GM10847 (cell line): Measurements from ENCODE around the gene PCDH9.

Experiments used
- POLR2A ChIP-seq: IDR thresholded peaks from 2 replicates; pipeline ENCODE4 v1.6.1; 2011; ENCODE audit not compliant: insufficient read length; ENCODE audit errors: extremely low read depth

Gene PCDH9

DNA sequence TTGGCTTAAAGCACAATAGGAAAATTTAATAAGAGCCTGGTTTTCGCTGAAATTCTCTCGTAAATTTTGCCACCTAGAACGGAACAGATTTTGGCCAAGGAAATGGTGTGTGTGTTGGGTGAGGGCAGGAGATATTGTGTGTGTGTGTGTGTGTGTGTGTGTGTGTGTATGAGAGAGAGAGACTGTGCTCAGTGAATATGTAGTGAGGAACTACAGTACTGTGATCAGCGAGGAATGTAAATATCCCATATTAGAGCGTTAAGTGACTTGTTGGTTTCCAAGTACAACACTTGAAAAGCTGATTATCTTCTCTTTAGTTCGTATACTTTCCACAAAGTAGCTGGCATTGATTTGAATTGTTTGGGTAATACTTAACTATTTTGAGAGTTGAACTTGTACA is 738.9 kb downstream of the PCDH9 start:
- no peak for TF ChIP-seq POLR2A

DNA sequence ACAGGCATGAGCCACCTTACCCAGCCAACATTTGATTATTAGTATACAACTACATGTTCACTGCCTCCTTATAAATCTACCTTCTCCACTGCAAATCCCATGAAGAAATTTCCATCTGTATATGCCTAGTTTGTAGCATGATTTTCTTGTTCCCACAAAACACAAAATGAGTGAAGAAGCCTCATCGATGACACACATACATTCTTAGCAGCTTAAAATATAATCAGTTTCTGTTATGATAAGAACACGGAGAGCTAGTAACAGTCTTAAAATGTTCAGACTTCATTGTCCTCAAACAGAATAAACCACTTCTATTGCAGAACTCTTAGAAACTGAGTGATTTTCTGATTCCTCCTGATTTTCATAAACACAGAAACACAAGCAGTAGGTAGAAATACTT is 740.5 kb downstream of the PCDH9 start:
- no peak for TF ChIP-seq POLR2A

DNA sequence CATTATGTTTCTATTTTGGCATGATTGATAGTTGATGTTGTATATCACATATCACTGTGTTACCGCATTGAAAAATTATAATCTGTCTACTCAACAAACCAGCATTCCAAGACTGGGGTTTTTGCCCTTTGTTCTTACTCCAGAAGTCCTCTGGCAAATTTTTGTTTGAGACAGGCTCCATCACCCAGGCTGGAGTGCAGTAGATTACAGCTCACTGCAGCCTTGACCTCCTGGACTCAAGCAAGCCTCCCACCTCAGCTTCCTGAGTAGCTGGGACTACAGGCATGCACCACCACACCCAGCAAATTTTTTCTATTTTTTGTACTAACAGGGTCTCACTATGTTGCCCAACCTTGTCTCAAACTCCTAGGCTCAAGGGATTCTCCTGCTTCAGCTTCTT is 741.0 kb downstream of the PCDH9 start:
- TF ChIP-seq POLR2A = no peak

DNA sequence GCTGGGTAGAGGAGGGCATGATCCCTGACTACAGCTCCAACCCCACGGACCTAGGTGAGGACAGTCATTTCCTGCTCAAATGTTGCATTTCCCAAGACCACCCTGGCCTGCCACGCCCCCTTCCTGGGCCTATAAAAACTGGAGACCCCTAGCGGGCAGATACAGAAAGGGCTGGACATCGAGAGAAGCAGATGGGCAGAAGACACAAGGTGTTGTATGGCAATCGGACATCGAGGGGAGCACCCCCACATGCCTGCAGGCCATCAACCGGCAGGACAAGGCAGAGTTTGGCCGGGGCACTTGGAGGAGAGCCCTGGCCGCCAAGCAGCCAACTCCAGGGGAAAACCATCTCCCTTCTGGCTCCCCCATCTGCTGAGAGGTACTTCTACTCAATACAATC is 746.4 kb downstream of the PCDH9 start:
- no peak for TF ChIP-seq POLR2A

DNA sequence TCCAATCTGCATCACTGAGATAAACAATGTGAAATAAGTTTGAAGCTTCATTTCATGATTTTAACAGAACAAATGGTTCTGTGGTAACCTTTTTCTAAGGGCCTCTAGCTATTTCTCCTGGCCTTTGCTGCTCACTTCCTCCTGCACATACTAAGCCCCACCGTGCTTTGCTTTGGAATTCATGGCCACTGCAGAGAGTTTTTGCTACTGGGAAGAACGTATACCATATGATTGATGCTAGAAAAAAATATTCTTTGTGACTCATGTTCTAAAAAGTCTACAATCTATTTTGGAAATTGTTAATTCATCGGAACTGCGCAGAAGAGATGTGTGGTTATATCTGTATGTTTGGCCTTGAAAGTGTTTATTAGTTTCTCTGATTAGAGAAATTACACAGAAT is 747.3 kb downstream of the PCDH9 start:
- TF ChIP-seq POLR2A = no peak

- no peak for TF ChIP-seq POLR2A
Observed at GRCh38 chr13:66477816-66478215, 752.3 kb downstream of the PCDH9 start.

- TF ChIP-seq POLR2A = no peak
Observed at GRCh38 chr13:66475061-66475460, 755.1 kb downstream of the PCDH9 start.

- TF ChIP-seq POLR2A = no peak
Observed at GRCh38 chr13:66469745-66470144, 760.4 kb downstream of the PCDH9 start.

DNA sequence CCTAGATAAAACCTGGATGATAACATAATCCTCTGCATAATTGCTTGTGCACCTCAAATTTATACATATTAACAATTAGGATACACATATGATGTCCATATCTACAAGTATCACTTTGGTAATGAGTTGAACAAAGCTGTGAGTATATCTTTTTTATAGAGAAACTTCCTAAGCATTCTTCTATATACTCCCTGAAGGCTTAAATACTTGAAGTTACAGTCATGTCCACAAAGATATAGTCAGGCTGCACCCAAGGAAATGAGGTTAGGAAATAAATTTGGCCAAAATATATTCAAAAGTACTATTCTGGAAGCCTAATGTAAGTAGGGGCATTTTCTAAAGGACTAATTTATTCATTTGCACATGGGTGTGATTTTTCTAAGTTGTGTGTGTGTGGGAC is 761.5 kb downstream of the PCDH9 start:
- TF ChIP-seq POLR2A = no peak

DNA sequence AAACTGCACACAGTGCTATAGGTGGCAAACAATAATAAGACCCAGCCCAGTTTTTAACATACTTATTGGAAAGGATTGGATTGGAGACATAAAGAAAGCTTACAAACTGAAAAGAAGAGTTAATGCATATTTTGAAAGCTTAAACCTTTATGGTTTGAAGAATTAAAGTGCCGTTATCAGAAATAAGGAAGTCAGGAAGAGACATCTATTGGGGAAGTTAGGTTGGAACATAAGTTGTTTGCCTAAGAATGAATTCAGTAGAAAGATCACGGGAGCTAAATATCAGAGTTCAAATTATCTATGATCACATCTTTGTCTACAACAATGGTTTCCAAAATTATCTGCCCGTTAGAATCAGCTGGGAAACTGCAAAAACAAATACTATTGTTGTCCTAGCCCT is 767.9 kb downstream of the PCDH9 start:
- no peak for TF ChIP-seq POLR2A

- no peak for TF ChIP-seq POLR2A
Observed at GRCh38 chr13:66461021-66461420, 769.1 kb downstream of the PCDH9 start.

- TF ChIP-seq POLR2A = no peak
Observed at GRCh38 chr13:66459634-66460033, 770.5 kb downstream of the PCDH9 start.

DNA sequence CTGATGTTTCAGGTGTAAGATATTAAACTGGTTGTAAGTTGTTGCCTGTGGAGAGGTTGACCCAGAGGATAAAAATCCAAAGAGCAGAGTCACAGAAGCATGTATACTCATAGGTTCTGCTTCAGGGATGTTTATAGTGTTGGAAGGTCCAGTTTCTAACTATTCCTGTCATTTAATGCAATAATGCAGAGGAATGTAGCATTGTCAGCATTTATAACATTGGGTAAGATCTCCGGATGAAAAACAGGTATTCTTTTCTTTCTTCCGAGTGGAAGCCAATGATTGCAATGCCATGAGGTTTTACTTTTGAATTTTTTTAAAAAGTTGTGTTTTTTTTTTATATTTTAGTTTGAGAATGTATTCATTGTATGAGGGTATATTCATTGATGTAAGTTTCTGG is 771.0 kb downstream of the PCDH9 start:
- TF ChIP-seq POLR2A = no peak

- TF ChIP-seq POLR2A = no peak
Observed at GRCh38 chr13:66446413-66446812, 783.7 kb downstream of the PCDH9 start.

GRCh38 chr13:66443926-66444325 is 786.2 kb downstream of the PCDH9 start:
- TF ChIP-seq POLR2A = no peak

- TF ChIP-seq POLR2A = no peak
Observed at GRCh38 chr13:66440938-66441337, 789.2 kb downstream of the PCDH9 start.

DNA sequence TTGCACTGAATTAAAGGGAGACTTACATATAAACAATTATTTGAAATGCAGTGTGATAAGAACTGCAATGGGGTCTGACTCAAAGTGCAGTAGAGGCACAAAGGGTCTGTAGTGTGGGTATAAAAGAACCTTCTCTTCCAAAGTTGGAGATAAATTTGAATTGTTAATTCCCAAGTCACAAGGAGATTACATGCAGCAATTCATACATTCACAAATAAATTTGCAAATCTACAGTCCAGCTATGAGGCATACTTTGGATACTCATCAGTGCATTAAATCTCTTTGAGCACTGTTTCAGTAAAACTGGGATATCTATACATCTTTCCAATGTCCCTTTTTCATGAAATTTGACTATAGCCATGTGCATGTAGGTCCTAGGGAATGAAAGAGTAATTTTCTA is 799.4 kb downstream of the PCDH9 start:
- no peak for TF ChIP-seq POLR2A

DNA sequence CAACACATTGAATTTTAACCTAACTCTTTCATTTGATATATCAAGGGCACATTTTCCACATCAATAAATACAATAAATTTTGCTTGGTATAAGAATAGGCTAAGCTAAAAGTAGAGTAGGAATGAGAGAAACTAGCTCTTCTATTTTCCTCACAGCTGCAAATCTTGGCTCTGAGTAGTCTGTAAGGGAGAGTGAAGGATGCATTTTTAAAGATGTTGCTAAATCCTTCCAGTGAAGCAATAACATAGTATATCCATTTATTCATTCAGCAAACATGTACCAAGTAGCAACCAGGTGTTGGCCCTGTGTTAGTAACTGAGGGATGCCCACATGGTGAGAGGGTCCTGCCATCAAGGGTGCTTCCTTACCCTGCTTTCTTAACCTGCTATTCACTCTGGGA is 799.9 kb downstream of the PCDH9 start:
- no peak for TF ChIP-seq POLR2A

GRCh38 chr13:66429156-66429555 is 801.0 kb downstream of the PCDH9 start:
- no peak for TF ChIP-seq POLR2A

GRCh38 chr13:66427458-66427861 is 802.7 kb downstream of the PCDH9 start:
- TF ChIP-seq POLR2A = no peak
